IMR-90 (cell line): ENCODE results near the gene ARHGAP31. TPM values are rescaled to one million over a fixed set of nuclear protein-coding genes. Genes with fewer than 3 reads are reported as not detected.

ENCODE experiments used
- ATAC-seq: fragments of 200-7000 bp; cut with Tn5 transposase; 2 replicates; pipeline ENCODE4 v1.9.1; 2020; ENCODE audit warnings: low read depth, mild to moderate bottlenecking, moderate library complexity
- BruUV-seq: library from RNA; stranded (reverse); fragments of 400-500 nt; replicated peaks from 2 replicates; lab custom pipeline; 2021; lab: Mats Ljungman, UMichigan
- CTCF ChIA-PET: fragments of 300-600 bp; formaldehyde crosslinking; extraction: SDS; loops from one replicate; lab custom pipeline; 2021; ENCODE audit warnings: antibody characterized with exemption; lab: Yijun Ruan, JAX
- POLR2A ChIA-PET: fragments of 300-600 bp; sonication (Branson Sonifier 250); formaldehyde crosslinking; loops from one replicate; lab custom pipeline; 2022; ENCODE audit warnings: antibody characterized with exemption; ENCODE audit not compliant: unreplicated experiment; lab: Charles Lee
- DNase-seq: peaks from one replicate; pipeline ENCODE4 v3.0.0; 2013
- H2AFZ ChIP-seq: replicated peaks from 2 replicates; pipeline ENCODE3; 2013; ENCODE audit warnings: low read length, mild to moderate bottlenecking; ENCODE audit not compliant: poor library complexity
- H2AK5ac ChIP-seq: 2 replicates; pipeline ENCODE4 v1.6.1; 2013; ENCODE audit warnings: low read depth, low read length, inconsistent platforms
- H2AK9ac ChIP-seq: replicated peaks from 2 replicates; pipeline ENCODE3; 2013; ENCODE audit warnings: mild to moderate bottlenecking, low read depth, low read length, moderate library complexity; ENCODE audit not compliant: poor library complexity
- H2BK120ac ChIP-seq: 2 replicates; pipeline ENCODE4 v1.6.1; 2013; ENCODE audit warnings: low read depth, low read length, inconsistent platforms
- H2BK15ac ChIP-seq: 3 replicates; pipeline ENCODE4 v1.6.1; 2013; ENCODE audit warnings: low read depth, low read length, inconsistent platforms
- H2BK20ac ChIP-seq: 2 replicates; pipeline ENCODE4 v1.6.1; 2013; ENCODE audit warnings: low read depth, mild to moderate bottlenecking, inconsistent platforms, low read length, moderate library complexity
- H2BK5ac ChIP-seq: 2 replicates; pipeline ENCODE4 v1.6.1; 2013; ENCODE audit warnings: mild to moderate bottlenecking, low read depth, low read length, inconsistent platforms; ENCODE audit not compliant: poor library complexity, severe bottlenecking
- H3K14ac ChIP-seq: replicated peaks from 2 replicates; pipeline ENCODE4 v1.6.1; 2013; ENCODE audit warnings: low read depth, low read length, inconsistent platforms
- H3K18ac ChIP-seq: 2 replicates; pipeline ENCODE4 v1.6.1; 2013; ENCODE audit warnings: low read depth, low read length, control low read depth
- H3K23ac ChIP-seq: 2 replicates; pipeline ENCODE4 v1.6.1; 2013; ENCODE audit warnings: low read depth, low read length, inconsistent platforms
- H3K27ac ChIP-seq: 2 replicates; pipeline ENCODE4 v1.5.1; 2013; ENCODE audit warnings: mild to moderate bottlenecking, control low read depth, low read length; ENCODE audit not compliant: insufficient read depth
- H3K27me3 ChIP-seq: 2 replicates; pipeline ENCODE4 v1.6.1; 2013; ENCODE audit warnings: low read length; ENCODE audit not compliant: control insufficient read depth, insufficient read depth
- H3K36me3 ChIP-seq: 2 replicates; pipeline ENCODE4 v1.6.1; 2013; ENCODE audit warnings: low read length, mixed read lengths; ENCODE audit not compliant: control insufficient read depth, insufficient read depth
- H3K4ac ChIP-seq: 2 replicates; pipeline ENCODE4 v1.6.1; 2013; ENCODE audit warnings: low read depth, low read length, inconsistent platforms
- H3K4me1 ChIP-seq: 2 replicates; pipeline ENCODE4 v1.6.1; 2013; ENCODE audit warnings: low read length, mixed read lengths; ENCODE audit not compliant: control insufficient read depth, insufficient read depth
- H3K4me2 ChIP-seq: 2 replicates; pipeline ENCODE4 v1.6.1; 2013; ENCODE audit warnings: low read depth, mild to moderate bottlenecking, control low read depth, low read length, moderate library complexity
- H3K4me3 ChIP-seq: 2 replicates; pipeline ENCODE4 v1.5.1; 2013; ENCODE audit warnings: low read depth, mild to moderate bottlenecking, control low read depth, low read length, moderate library complexity; ENCODE audit not compliant: insufficient read depth
- H3K56ac ChIP-seq: 2 replicates; pipeline ENCODE4 v1.6.1; 2013; ENCODE audit warnings: low read length, inconsistent platforms; ENCODE audit not compliant: insufficient read depth; ENCODE audit errors: extremely low read depth
- H3K79me1 ChIP-seq, 2 experiments: 2 replicates each; pipeline ENCODE4 v1.6.1; 2013; ENCODE audit warnings: low read length in 2 of 2, inconsistent platforms in 1 of 2, low read depth in 1 of 2
- H3K9ac ChIP-seq: 2 replicates; pipeline ENCODE4 v1.6.1; 2013; ENCODE audit warnings: low read depth, low read length, control low read depth
- H3K9me1 ChIP-seq: 2 replicates; pipeline ENCODE4 v1.6.1; 2013; ENCODE audit warnings: low read length, inconsistent platforms; ENCODE audit not compliant: insufficient read depth
- H3K9me3 ChIP-seq: 2 replicates; pipeline ENCODE4 v1.6.1; 2013; ENCODE audit warnings: low read length; ENCODE audit not compliant: control insufficient read depth, insufficient read depth
- H4K20me1 ChIP-seq: 2 replicates; pipeline ENCODE4 v1.6.1; 2013; ENCODE audit warnings: low read length, inconsistent platforms; ENCODE audit not compliant: insufficient read depth
- H4K5ac ChIP-seq: 2 replicates; pipeline ENCODE4 v1.6.1; 2013; ENCODE audit warnings: mild to moderate bottlenecking, low read depth, low read length, control low read depth
- H4K8ac ChIP-seq, 2 experiments: 2 replicates each; pipeline ENCODE4 v1.6.1; 2013; ENCODE audit warnings: low read depth in 2 of 2, low read length in 2 of 2, control low read depth in 1 of 2, inconsistent platforms in 1 of 2
- H4K91ac ChIP-seq: 2 replicates; pipeline ENCODE4 v1.6.1; 2013; ENCODE audit warnings: low read depth, low read length, inconsistent platforms; ENCODE audit not compliant: insufficient read depth
- CHD1 ChIP-seq: IDR thresholded peaks from 2 replicates; pipeline ENCODE4 v1.6.1; 2012; ENCODE audit warnings: low read depth, low read length, improper control_type of control experiment
- MAFK ChIP-seq: IDR thresholded peaks from 2 replicates; pipeline ENCODE4 v1.6.1; 2012; ENCODE audit warnings: low read depth, low read length, improper control_type of control experiment
- POLR2A ChIP-seq: IDR thresholded peaks from 2 replicates; pipeline ENCODE4 v1.6.1; 2012; ENCODE audit warnings: mild to moderate bottlenecking, low read depth, low read length
- RFX5 ChIP-seq: IDR thresholded peaks from 2 replicates; pipeline ENCODE4 v1.8.0; 2012; ENCODE audit warnings: low read depth, mild to moderate bottlenecking, low read length, moderate library complexity
- whole genome bisulfite sequencing, 2 experiments: methylation state at CpG; one replicate each; pipeline versions ENCODE4 v1.1.5 to v1.1.7; 2013; ENCODE audit warnings: missing lambda C conversion rate in 2 of 2; ENCODE audit not compliant: insufficient read length in 1 of 2; ENCODE audit errors: extremely low coverage in 2 of 2; 5-methylcytosine and 5-hydroxymethylcytosine counted together
- dilution Hi-C: fragments of 300-500 bp; cut with HindIII; formaldehyde crosslinking; loops from one replicate; pipeline ENCODE4 v1.14.3; 2018; ENCODE audit warnings: low sequenced_read_pairs; ENCODE audit not compliant: unreplicated experiment
- in situ Hi-C: fragments of 300-500 bp; cut with MboI; formaldehyde crosslinking; loops from 3 replicates; pipeline ENCODE4 v1.14.3; 2019; ENCODE audit warnings: low sequenced_read_pairs, inconsistent platforms, mixed read lengths
- intact Hi-C: fragments of 100-400 bp; cut with micrococcal nuclease; formaldehyde crosslinking; loops from 2 replicates; pipeline ENCODE4 v1.10.0; 2022
- polyA plus RNA-seq, 3 experiments: library from polyadenylated mRNA; depleted of rRNA; stranded (reverse); fragments of >200 nt; gene quantifications; 2 replicates each; pipeline ENCODE4 v1.2.3, GENCODE V29; 2012; ENCODE audit warnings: low replicate concordance in 1 of 3
- total RNA-seq: library from RNA; depleted of rRNA; stranded (reverse); fragments of >200 nt; gene quantifications from 2 replicates; pipeline ENCODE4 v1.2.3, GENCODE V29; 2012

Gene ARHGAP31
- total and polyA plus RNA-seq, 2 of the 4 experiments (the other 2 are of a cell fraction) = 6.6 to 7.7 TPM

DNA sequence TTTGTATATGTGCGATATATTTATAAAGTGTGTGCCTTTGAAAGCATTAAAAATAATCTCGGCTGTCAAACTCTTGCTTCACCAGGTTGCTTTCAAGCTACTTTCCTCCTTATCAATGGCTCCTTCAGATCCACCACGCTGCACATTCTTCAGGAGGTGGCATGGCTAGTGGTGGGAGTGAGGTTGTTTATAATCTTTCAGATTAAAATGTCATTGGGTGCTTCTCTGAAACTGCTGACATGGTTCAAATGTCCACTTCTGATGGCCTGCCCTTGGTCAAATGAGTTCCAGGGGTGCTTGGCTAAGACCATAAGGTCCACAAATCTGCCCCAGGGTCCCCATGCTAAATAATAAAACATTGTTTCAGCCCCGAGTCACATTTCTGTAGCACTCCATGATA is 36.7 kb downstream of the ARHGAP31 start:
- POLR2A ChIA-PET = interaction anchor here (0.5 kb wide), 1 partner anchor 12 kb away, joined by 7 read pairs; no protein-coding TSS in a partner anchor
- no CpG with 5 or more reads among the region's 4 CpGs for WGBS, 2 experiments
- Histone ChIP-seq H3K27ac (no peak overlapping the region), H3K9me3 (no peaks in the 10 kb centered on the region), H2BK120ac (no peak overlapping the region), H3K23ac (no peak overlapping the region), H3K27me3 (no peaks in the 10 kb centered on the region), H2BK15ac (no peak overlapping the region), H3K9ac (no peak overlapping the region), H3K56ac (no peak overlapping the region), H3K4me1 (peaks cover 10% of the 10 kb centered on the region), H4K5ac (no peak overlapping the region), H2BK5ac (no peak overlapping the region), H3K4me2 (no peak overlapping the region), H2AFZ (no peak overlapping the region), H4K20me1 (no peaks in the 10 kb centered on the region), H3K79me1 (peaks cover 3 to 35% of the 10 kb centered on the region in 2 experiments; a peak in 3 of 4 replicates), H3K18ac (no peak overlapping the region), H4K91ac (no peak overlapping the region), H3K14ac (no peak overlapping the region), H2AK9ac (no peak overlapping the region), H2BK20ac (no peak overlapping the region), H4K8ac (no peak overlapping the region; a peak in 1 of 4 replicates), H3K4me3 (no peak overlapping the region), H3K9me1 (peaks cover 13% of the 10 kb centered on the region; the same call in 1 of the 2 replicates), H3K36me3 (no peaks in the 10 kb centered on the region), H2AK5ac (no peak overlapping the region), H3K4ac (no peak overlapping the region)
- ATAC-seq (no peak), DNase-seq (no peak)
- dilution Hi-C loops = no loop called here
- in situ Hi-C loops = no loop called here
- CTCF ChIA-PET = interaction anchor here (1.4 to 2.0 kb wide), 2 partner anchors 15 to 22 kb away, joined by 3 to 7 read pairs; no protein-coding TSS in a partner anchor
- TF ChIP-seq CHD1 = no peak
- no peak for TF ChIP-seq POLR2A
- TF ChIP-seq RFX5 = no peak
- TF ChIP-seq MAFK = no peak
- intact Hi-C loops = no loop called here
- BruUV-seq = no TSS peak
